CD4-positive, alpha-beta T cell treated with Interleukin-6 at 100 ng/mL for 8 hours (primary cell): ENCODE data around the gene ADIPOQ.
"Not testable (repeated sequence)": the region's sequence is repeated elsewhere in the genome, so short reads cannot be mapped to it uniquely, and the experiment has no call there.

Experiments
- DNase-seq: peaks from one replicate; pipeline ENCODE4 v3.0.0-alpha.2; 2020; ENCODE audit warnings: mixed read lengths, low spot score

ADIPOQ gene

GRCh38 chr3:186842426-186843038 lies at the start of gene ADIPOQ:
TSS of gene ADIPOQ (plus strand) at chr3:186842710. CDS start at chr3:186853059, 10,349 bp downstream.
- DNase-seq, result no peak

GRCh38 chr3:186798239-186798874 lies 44.2 kb upstream of the ADIPOQ start:
- DNase-seq, result no peak

GRCh38 chr3:186800285-186800684 lies 42.2 kb upstream of the ADIPOQ start:
- no peak for DNase-seq

DNA sequence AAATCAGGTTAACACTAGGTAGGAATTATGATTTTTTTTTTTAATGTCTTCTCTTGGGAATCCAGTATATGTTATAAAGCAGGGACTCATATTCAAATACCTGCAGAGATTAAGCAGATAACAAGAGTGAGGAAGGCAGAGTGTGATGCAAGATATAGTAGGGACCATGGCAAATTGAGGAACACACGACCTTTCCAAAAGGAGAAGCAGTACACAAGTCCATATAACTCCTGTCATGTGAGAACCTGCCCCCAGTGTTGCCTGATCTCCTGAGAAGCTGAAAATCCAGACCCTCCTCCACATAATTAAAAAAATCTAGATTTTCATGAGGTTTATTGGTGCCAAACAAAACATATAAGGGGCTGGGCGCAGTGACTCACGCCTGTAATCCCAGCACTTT lies 39.8 kb upstream of the ADIPOQ start:
- DNase-seq, result no peak

DNA sequence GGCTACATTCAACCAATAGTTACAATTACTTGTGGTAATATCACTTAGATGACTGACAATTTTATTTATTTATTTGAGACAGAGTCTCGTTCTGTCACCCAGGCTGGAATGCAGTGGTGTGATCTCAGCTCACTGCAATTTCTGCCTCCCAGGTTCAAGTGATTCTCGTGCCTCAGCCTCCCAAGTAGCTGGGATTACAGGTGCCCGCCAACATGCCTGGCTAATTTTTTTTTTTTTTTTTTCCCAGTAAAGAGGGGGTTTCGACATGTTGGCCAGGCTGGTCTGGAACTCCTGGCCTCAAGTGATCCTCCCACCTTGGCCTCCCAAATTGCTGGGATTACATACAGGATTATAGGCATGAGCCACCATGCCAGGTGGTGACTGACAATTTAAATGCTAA lies 39.1 kb upstream of the ADIPOQ start:
- not testable (repeated sequence) for DNase-seq

DNA sequence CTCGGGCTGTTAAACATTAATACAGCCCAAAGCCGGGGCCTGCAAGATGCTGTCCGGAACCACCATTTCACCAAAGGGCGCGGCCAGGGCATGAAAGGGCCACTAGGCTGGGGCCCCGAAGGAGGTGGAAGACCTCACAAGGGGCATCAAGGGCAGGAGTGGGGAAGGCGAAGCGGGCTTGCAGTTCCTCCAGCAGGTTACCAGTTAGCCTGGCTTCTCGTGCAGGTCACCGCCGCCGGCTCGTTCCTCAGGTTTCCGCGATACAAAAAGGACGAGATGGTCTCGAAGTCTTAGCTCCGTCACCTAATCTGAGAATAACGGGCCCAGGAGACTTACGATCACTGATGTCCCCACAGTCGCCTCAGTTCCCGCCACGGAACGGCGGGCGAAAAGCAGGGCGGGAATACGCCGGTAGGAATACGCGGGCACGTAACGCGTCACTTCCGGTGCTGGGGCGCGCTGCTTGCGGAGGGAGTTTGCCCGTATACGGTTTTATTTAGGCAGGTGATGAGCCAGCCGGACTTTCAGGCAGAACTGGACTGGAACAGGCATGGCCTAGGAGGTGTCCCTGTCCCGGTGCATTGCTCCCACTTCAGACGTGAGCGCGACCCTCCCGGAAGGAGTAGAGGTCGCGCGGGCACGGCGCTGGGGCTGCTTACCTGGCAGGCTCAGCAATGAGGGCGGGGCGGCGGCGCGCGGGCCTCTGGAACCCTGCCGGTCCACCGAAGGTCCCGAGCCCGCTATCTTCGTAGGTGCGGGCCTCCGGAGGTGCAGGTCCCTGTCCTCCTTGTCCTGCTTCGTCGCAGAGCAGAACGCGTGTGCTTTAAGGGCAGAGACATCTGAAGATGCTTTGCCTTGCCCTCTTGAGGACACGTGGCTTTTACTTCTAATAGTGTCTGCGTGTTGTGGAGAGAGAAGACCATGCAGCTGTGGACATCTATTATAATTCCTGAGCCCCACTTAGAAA lies 36.1 kb upstream of the ADIPOQ start, which contains the start of gene RFC4:
Gene RFC4 (minus strand): TSS at position 394 of the 967 bp plus-strand sequence. CDS start 1,769 bp downstream, outside the sequence.
- DNase-seq, result peak; percentile 76

DNA sequence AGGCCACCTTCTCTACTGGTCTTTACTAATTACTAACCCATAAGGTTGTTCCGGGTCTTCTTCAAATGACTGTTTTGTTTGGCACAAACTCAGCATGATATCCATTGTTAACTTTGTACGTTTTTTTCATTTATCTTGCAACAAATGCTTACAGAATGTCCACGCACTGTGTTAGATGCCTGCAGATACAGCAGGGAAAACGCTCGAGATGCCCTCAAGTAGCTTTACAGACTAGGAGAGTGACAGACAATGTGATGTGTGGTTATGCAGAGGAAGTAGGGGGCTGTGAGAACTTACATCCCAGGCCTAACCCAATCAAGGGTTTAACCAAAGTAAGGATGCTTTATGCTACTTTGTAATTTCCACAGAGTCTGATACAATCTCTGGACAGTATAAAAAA lies 35.3 kb upstream of the ADIPOQ start:
- DNase-seq, result no peak

DNA sequence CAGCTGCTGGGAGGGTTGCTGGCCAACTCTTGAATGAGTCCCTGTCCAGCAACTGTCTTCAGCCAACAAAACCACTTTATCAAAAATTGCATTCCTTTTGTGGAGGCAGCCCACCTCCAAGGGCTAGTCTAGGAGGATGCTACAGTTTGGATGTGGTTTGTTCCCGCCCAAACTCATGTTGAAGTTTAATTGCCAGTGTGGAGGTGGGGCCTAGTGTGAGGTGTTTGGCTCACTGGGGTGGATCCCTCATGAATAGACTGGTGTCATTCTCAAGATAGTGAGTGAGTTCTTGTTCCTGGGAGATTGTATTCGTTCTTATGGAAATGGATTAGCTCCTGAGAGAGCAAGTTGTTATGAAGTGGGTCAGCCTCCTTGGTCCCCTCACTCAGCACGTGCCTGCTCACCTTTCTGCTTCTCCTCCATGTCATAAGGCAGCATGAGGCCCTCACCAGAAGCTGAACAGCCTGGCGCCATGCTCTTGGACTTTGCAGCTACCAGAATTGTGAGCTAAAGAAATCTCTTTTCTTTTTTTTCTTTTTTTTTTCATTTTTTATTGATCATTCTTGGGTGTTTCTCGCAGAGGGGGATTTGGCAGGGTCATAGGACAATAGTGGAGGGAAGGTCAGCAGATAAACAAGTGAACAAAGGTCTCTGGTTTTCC lies 32.0 kb upstream of the ADIPOQ start:
- no peak for DNase-seq

DNA sequence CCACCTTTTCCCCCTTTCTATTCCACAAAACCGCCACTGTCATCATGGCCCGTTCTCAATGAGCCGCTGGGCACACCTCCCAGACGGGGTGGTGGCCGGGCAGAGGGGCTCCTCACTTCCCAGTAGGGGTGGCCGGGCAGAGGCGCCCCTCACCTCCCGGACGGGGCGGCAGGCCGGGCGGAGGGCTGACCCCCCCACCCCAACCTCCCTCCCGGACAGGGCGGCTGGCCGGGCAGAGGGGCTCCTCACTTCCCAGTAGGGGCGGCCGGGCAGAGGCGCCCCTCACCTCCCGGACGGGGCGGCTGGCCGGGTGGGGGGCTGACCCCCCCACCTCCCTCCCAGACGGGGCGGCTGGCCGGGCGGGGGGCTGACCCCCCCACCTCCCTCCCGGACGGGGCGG lies 31.2 kb upstream of the ADIPOQ start:
- not testable (repeated sequence) for DNase-seq

DNA sequence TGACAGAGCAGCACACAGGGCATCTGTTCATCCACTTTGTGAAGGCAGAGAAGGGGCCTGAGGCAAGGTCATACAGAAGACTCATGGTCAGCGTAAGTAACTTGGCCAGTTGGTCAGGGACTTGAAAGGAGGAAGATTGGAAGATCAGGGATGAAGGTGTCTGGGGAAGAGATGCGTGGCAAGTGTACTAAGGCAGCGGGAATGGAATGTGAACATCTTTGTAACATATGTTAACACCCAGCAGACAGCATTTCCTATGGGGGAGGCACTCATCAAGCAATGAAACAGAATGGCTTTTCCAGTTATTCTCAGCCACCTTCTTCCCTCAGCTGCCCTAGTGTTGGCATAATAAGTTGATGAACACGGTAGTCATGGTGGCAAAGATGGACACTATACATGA lies 28.4 kb upstream of the ADIPOQ start:
- no peak for DNase-seq

DNA sequence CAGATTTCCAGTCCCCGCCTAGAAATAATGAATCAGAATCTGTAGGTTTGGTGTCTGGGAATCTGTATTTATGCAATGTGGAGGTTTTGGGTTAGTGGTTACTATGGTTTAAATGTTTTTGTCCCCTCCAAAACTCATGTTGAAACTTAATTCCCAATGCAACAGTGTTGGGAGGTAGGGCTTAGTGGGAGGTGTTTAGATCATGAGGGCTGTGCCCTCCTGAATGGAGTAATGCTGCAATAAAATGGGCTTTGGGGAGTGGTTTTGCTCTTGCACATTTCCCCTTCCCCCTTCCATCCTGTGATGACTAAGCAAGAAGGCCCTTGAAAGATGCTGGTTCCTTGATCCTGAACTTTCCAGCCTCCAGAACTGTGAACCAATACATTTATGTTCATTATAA lies 27.1 kb upstream of the ADIPOQ start:
- no peak for DNase-seq

GRCh38 chr3:186818516-186818915 lies 24.0 kb upstream of the ADIPOQ start:
- DNase-seq, result no peak

GRCh38 chr3:186818956-186819355 lies 23.6 kb upstream of the ADIPOQ start:
- DNase-seq, result no peak

- peak; percentile 43 for DNase-seq
These were observed 20.8 kb upstream of the ADIPOQ start for GRCh38 chr3:186821429-186822387.

DNA sequence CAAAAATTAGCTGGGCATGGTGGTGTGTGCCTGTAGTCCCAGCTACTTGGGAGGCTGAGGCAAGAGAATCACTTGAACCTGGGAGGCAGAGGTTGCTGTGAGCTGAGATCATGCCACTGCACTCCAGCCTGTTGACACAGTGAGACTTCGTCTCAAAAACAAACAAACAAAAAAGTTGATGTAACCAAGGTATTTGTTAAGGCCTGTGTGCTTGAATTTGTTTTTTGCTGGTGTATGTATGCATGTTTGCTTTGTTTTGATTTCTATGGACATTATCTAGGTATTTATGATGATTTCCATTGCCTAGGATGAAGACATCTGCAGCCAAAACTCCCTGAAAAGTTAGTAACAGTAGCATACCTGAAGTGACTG lies 20.1 kb upstream of the ADIPOQ start:
- not testable (repeated sequence) for DNase-seq

DNA sequence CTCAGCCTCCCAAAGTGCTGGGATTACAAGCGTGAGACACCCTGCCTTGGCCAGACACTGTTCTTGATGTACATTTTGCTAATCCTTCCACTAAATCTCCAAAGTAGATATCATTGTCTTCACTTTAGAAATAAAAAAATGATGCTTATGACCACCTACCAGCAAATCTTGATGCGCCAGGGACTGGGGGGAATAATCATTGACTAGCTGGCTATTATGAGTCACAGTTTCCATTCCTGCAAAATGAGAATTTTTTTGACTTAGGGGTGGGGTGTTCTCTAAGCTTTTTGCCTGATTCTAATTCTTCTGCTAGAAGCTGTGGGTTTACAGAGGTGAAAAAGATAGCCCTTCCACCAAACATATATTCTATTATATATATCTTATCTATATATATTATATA lies 19.1 kb upstream of the ADIPOQ start:
- no peak for DNase-seq

- no peak for DNase-seq
These were observed 17.9 kb upstream of the ADIPOQ start for GRCh38 chr3:186824430-186825139.

DNA sequence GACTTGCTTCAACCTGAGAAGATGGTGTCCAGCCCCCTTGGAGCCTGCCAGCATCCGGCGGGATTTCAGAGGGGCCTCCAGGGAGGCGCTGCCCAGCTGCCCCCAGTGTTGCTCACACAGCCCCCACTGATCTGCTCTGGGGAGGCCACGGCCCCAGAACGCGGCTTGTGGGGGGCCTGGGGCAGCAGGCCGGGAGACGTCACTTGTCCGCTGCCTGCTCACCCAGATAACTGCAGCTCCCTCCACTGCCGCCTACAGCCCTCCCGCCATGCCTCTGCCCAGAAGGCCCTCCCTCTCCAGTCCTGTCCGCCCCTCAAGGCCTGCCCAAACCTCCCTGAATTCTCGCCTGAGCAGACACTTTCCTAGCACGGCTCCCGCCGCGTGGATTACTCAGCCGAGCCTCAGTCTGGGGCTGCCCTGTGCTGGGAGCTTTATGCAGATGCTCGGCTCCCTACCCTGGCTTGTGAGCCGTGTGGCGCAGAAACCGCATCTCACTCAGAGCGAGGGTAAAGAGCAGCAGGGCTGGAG lies 17.2 kb upstream of the ADIPOQ start:
- DNase-seq, result no peak

GRCh38 chr3:186825872-186826409 lies 16.6 kb upstream of the ADIPOQ start:
- DNase-seq, result no peak
